Measurements from ENCODE around the gene ADISSP. TPM values are rescaled to one million over a fixed set of nuclear protein-coding genes. Genes with fewer than 3 reads are reported as not detected.

ADISSP gene
- total and polyA plus RNA-seq, 2 donors (not counting 3 experiments of a cell fraction or from before 2014, with no cell fraction given): 55.0 to 67.5 TPM

DNA sequence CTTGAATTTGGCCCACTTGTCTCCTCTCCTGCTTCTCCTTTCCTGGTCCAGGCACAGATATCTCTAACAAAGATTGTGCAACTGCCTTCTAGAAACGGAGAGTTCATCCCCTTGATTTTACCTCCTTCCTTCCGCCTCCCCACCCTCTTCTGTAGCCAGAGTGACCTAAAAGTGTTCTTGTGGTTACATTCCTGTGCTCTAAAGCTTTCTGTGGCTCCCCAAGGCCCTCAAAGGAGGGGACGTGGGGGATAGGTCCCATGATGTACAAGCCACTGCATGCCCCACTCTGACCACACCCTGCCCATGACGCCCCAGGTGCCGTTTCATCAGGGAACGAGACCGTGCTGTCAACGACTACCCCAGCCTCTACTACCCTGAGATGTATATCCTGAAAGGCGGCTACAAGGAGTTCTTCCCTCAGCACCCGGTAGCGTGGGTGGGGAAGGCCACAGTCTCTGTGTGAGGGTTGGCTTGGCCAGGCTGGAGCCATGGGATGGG is 36.8 kb upstream of the ADISSP start:
- ChIA-PET POLR2A (no interaction called here), CTCF (interaction anchor here (0.9 kb wide), 1 partner anchor 9 kb away, joined by 4 read pairs; the partner anchor contains the start of gene CDC25B)
- Histone ChIP-seq H3K4me2 (ENCODE audit: insufficient read depth, low read length) (no peak overlapping the region), H3K9me3 (replicated peaks; ENCODE audit: control insufficient read depth, insufficient read depth, low read length) (no peaks in the 10 kb centered on the region), H4K20me1 (replicated peaks; ENCODE audit: control insufficient read depth, extremely low read depth, insufficient read depth, low read length) (no peaks in the 10 kb centered on the region), H3K36me3 (ENCODE audit: control insufficient read depth in 2 of 2, extremely low read depth in 1 of 2, insufficient read depth in 2 of 2, low read length in 2 of 2) (peaks cover 0 to 26% of the 10 kb centered on the region in 2 experiments), H3K9ac (replicated peaks; ENCODE audit: extremely low read depth, insufficient read depth, low read length) (no peak overlapping the region), H3K79me2 (ENCODE audit: control insufficient read depth, insufficient read depth, low read length) (peaks cover 3% of the 10 kb centered on the region), H2AFZ (ENCODE audit: low read depth, low read length) (no peak overlapping the region), H3K4me1 (ENCODE audit: control insufficient read depth, extremely low read depth, insufficient read depth, low read length) (peaks cover 23% of the 10 kb centered on the region), H3K4me3 (replicated peaks in 1 of 3; ENCODE audit: insufficient read depth in 1 of 3, low read depth in 1 of 3, low read length in 3 of 3) (no peak overlapping the region), H3K27me3 (ENCODE audit: control insufficient read depth in 2 of 2, insufficient read depth in 2 of 2, low read length in 2 of 2) (no peaks in the 10 kb centered on the region), H3K27ac (ENCODE audit: insufficient read depth, low read depth, low read length) (no peak overlapping the region), H3K9me1 (replicated peaks; ENCODE audit: control insufficient read depth, extremely low read depth, insufficient read depth, low read length) (no peaks in the 10 kb centered on the region)
- BruUV-seq (replicated peaks): no TSS peak
- intact Hi-C loops (cut with micrococcal nuclease) (no loop called here), dilution Hi-C loops (cut with MboI; ENCODE audit: extremely low pct_ligation_motif_present, low sequenced_read_pairs) (no loop called here)
- TF ChIP-seq GATA2 (IDR thresholded peaks at IDR 0.05; ENCODE audit: insufficient read depth, insufficient read length, low read depth, low read length) (no peak), POLR2AphosphoS5 (IDR thresholded peaks at IDR 0.05; ENCODE audit: insufficient read depth, low read depth, low read length) (no peak)
- TF ChIP-seq, protein P1, sequence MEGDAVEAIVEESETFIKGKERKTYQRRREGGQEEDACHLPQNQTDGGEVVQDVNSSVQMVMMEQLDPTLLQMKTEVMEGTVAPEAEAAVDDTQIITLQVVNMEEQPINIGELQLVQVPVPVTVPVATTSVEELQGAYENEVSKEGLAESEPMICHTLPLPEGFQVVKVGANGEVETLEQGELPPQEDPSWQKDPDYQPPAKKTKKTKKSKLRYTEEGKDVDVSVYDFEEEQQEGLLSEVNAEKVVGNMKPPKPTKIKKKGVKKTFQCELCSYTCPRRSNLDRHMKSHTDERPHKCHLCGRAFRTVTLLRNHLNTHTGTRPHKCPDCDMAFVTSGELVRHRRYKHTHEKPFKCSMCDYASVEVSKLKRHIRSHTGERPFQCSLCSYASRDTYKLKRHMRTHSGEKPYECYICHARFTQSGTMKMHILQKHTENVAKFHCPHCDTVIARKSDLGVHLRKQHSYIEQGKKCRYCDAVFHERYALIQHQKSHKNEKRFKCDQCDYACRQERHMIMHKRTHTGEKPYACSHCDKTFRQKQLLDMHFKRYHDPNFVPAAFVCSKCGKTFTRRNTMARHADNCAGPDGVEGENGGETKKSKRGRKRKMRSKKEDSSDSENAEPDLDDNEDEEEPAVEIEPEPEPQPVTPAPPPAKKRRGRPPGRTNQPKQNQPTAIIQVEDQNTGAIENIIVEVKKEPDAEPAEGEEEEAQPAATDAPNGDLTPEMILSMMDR (IDR thresholded peaks at IDR 0.05; ENCODE audit: extremely low read depth in 1 of 2, insufficient read depth in 1 of 2, low read depth in 1 of 2, low read length in 2 of 2): no peak
- TF ChIP-seq, protein P2, sequence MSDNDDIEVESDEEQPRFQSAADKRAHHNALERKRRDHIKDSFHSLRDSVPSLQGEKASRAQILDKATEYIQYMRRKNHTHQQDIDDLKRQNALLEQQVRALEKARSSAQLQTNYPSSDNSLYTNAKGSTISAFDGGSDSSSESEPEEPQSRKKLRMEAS (IDR thresholded peaks at IDR 0.05; ENCODE audit: insufficient read depth, insufficient read length): no peak
- FAIRE-seq (no peak), DNase-seq (ENCODE audit: low read depth, low spot score) (no peak)

DNA sequence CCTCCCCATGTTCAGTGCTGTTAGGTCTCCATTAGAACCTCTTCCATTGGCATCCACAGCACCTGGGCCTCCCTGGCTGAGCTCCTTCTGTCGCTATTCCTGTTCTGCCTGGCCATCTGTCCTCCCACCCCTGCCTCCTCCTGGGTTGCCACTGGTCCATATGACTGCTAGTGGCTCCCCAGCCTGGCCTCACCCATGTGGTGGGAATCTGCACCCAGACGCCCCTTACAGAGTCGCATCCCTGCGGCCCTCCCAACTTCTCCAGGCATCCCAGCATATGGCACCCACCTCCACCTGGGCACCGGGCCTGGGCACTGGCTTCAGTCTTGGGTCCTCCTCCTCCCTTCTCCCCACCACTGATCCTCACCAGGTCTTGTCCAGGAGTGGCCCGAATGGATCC is 36.3 kb upstream of the ADISSP start:
- TF ChIP-seq JUN (IDR thresholded peaks at IDR 0.05; ENCODE audit: borderline replicate concordance, insufficient read depth, insufficient read length, low read depth) (no peak), EZH2 (IDR thresholded peaks at IDR 0.05; ENCODE audit: borderline replicate concordance, low read depth, low read length, severe bottlenecking) (no peak), FOS (IDR thresholded peaks at IDR 0.05; ENCODE audit: borderline replicate concordance, insufficient read depth, low read length) (no peak), POLR2A (IDR thresholded peaks at IDR 0.05; ENCODE audit: low read depth, low read length) (no peak), MYC (IDR thresholded peaks at IDR 0.05; ENCODE audit: low read depth, low read length) (no peak), POLR2AphosphoS5 (IDR thresholded peaks at IDR 0.05; ENCODE audit: insufficient read depth, low read depth, low read length) (no peak)
- TF ChIP-seq, protein P2 (IDR thresholded peaks at IDR 0.05; ENCODE audit: insufficient read depth, insufficient read length): no peak
- dilution Hi-C loops (cut with MboI; ENCODE audit: extremely low pct_ligation_motif_present, low sequenced_read_pairs): no loop called here
- intact Hi-C loops (cut with micrococcal nuclease): no loop called here
- no peak overlapping the region for H3K4me2 ChIP-seq (ENCODE audit: insufficient read depth, low read length)
- no peak overlapping the region for H2AFZ ChIP-seq (ENCODE audit: low read depth, low read length)
- peaks cover 5% of the 10 kb centered on the region for H3K79me2 ChIP-seq (ENCODE audit: control insufficient read depth, insufficient read depth, low read length)
- no peaks in the 10 kb centered on the region for H3K9me1 ChIP-seq (replicated peaks; ENCODE audit: control insufficient read depth, extremely low read depth, insufficient read depth, low read length)
- no peak for FAIRE-seq
- no peaks in the 10 kb centered on the region for H3K9me3 ChIP-seq (replicated peaks; ENCODE audit: control insufficient read depth, insufficient read depth, low read length)
- no peaks in the 10 kb centered on the region for H4K20me1 ChIP-seq (replicated peaks; ENCODE audit: control insufficient read depth, extremely low read depth, insufficient read depth, low read length)
- H3K4me3 ChIP-seq (replicated peaks in 1 of 3; ENCODE audit: insufficient read depth in 1 of 3, low read depth in 1 of 3, low read length in 3 of 3): no peak overlapping the region
- no peak for DNase-seq (ENCODE audit: low read depth, low spot score)
- H3K9ac ChIP-seq (replicated peaks; ENCODE audit: extremely low read depth, insufficient read depth, low read length): no peak overlapping the region
- CTCF ChIA-PET: no interaction called here
- H3K36me3 ChIP-seq (ENCODE audit: control insufficient read depth in 2 of 2, extremely low read depth in 1 of 2, insufficient read depth in 2 of 2, low read length in 2 of 2): peaks cover 0 to 26% of the 10 kb centered on the region in 2 experiments
- no peaks in the 10 kb centered on the region for H3K27me3 ChIP-seq (ENCODE audit: control insufficient read depth in 2 of 2, insufficient read depth in 2 of 2, low read length in 2 of 2)
- POLR2A ChIA-PET: no interaction called here
- no TSS peak for BruUV-seq (replicated peaks)
- peaks cover 23% of the 10 kb centered on the region for H3K4me1 ChIP-seq (ENCODE audit: control insufficient read depth, extremely low read depth, insufficient read depth, low read length)
- H3K27ac ChIP-seq (ENCODE audit: insufficient read depth, low read depth, low read length): no peak overlapping the region

All from endothelial cell of umbilical vein (primary cell).